Measurements from ENCODE around the gene GSTT2.
"Not testable (repeated sequence)": the region's sequence is repeated elsewhere in the genome, so short reads cannot be mapped to it uniquely, and the experiment has no call there.

DNA sequence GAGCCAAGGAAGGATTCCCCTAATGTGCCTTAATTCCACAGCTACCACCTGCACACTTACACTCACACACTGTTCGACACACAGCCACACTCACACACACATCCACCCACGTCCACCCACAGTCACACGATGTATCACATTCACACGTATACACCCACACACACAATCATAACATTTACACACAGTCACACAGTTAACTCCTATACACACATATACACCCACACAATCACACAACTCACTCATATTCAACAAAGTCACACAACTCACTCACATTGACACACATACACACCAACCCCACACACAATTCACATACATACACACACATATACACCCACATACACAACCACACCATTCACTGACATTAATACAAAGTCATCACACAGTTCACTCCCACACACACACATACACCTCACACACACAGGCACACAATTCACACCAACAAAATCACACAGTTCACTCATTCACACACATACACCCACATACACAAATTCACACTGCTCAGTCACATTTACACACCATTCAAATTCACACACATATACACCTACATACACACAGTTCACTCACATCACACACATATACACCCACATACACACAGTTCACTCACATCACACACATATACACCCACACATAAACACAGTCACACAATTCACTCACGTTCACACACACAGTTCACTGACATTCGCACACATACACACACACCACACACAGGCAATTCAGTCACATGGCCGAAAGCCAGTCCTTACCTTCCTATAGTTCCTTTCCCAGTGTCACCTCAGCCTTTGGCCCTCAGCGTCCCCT lies 25.5 kb upstream of the GSTT2 start:
- TF ChIP-seq KLF16 (IDR thresholded peaks at IDR 0.05); SIN3A (IDR thresholded peaks at IDR 0.05; ENCODE audit: borderline replicate concordance in 2 of 2, control insufficient read depth in 1 of 2, low read depth in 2 of 2, low read length in 2 of 2); EWSR1 (IDR thresholded peaks at IDR 0.05; ENCODE audit: borderline replicate concordance, low read depth, partially characterized antibody); MAZ (CRISPR knock-in tag; conservative IDR thresholded peaks at IDR 0.05 in 1 of 2, IDR thresholded peaks at IDR 0.05 in 1 of 2); CEBPG (CRISPR knock-in tag; IDR thresholded peaks at IDR 0.05); CEBPG (tag; conservative IDR thresholded peaks at IDR 0.05 in 1 of 2, IDR thresholded peaks at IDR 0.05 in 1 of 2); YY1 (IDR thresholded peaks at IDR 0.05; ENCODE audit: borderline replicate concordance in 1 of 3, control insufficient read depth in 1 of 3, extremely low read depth in 1 of 3, insufficient read depth in 3 of 3, insufficient read length in 1 of 3, insufficient replicate concordance in 2 of 3, low read depth in 1 of 3, low read length in 2 of 3); CBFA2T3 (IDR thresholded peaks at IDR 0.05); NONO (IDR thresholded peaks at IDR 0.05; ENCODE audit: low read depth in 2 of 2, low read length in 1 of 2); NRF1 (conservative IDR thresholded peaks at IDR 0.05 in 1 of 2, IDR thresholded peaks at IDR 0.05 in 1 of 2); SP2 (IDR thresholded peaks at IDR 0.05; ENCODE audit: extremely low read depth, low read depth, low read length, poor library complexity, severe bottlenecking); POLR2A (conservative IDR thresholded peaks at IDR 0.05): not testable (repeated sequence)
- TF ChIP-seq, protein P1, sequence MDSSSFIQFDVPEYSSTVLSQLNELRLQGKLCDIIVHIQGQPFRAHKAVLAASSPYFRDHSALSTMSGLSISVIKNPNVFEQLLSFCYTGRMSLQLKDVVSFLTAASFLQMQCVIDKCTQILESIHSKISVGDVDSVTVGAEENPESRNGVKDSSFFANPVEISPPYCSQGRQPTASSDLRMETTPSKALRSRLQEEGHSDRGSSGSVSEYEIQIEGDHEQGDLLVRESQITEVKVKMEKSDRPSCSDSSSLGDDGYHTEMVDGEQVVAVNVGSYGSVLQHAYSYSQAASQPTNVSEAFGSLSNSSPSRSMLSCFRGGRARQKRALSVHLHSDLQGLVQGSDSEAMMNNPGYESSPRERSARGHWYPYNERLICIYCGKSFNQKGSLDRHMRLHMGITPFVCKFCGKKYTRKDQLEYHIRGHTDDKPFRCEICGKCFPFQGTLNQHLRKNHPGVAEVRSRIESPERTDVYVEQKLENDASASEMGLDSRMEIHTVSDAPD (CRISPR knock-in tag; IDR thresholded peaks at IDR 0.05), result not testable (repeated sequence)

Measured in K562 (cell line).